Activated naive CD4-positive, alpha-beta T cell treated with anti-CD3 and anti-CD28 coated beads, Interleukin-2, amount 50 U/mL, for 72 hours (primary cell): ENCODE data around the gene GALNT17. TPM values are rescaled to one million over a fixed set of nuclear protein-coding genes. Genes with fewer than 3 reads are reported as not detected.

Experiments
- ATAC-seq, 2 donors: fragments of 150-1000 bp; cut with Tn5 transposase; 2 replicates each; pipeline ENCODE4 v1.10.0; 2021; ENCODE audit warnings: mild to moderate bottlenecking in 2 of 2, moderate library complexity in 2 of 2
- DNase-seq, 2 donors: peaks; one replicate each; pipeline ENCODE4 v3.0.0; 2021 to 2022; ENCODE audit warnings: low spot score in 2 of 2
- H3K27ac Mint-ChIP-seq, 2 donors: one replicate each; pipeline ENCODE4 v1.8.0; 2022; ENCODE audit warnings: mild to moderate bottlenecking in 2 of 2, mixed read lengths in 2 of 2
- H3K36me3 Mint-ChIP-seq, 2 donors: one replicate each; pipeline ENCODE4 v1.8.0; 2022; ENCODE audit warnings: mixed read lengths in 2 of 2
- H3K9me3 Mint-ChIP-seq, 2 donors: one replicate each; pipeline ENCODE4 v1.8.0; 2022; ENCODE audit warnings: mixed read lengths in 2 of 2
- total RNA-seq, 2 donors: library from RNA; stranded (reverse); gene quantifications; one replicate each; pipeline ENCODE4 v1.2.3, GENCODE V29; 2022

The GALNT17 gene
- total RNA-seq, 2 donors from 2014 or later = not detected

- Mint-ChIP-seq H3K9me3 (peaks cover 16 to 21% of the 10 kb centered on the region in 2 donors), H3K36me3 (peaks cover 0 to 9% of the 10 kb centered on the region in 2 donors), H3K27ac (no peak overlapping the region)
- ATAC-seq = no peak
- DNase-seq = no peak
Measured at GRCh38 chr7:71404726-71405345, 272.9 kb downstream of the GALNT17 start.

- DNase-seq (no peak), ATAC-seq (no peak)
- peaks cover 30 to 38% of the 10 kb centered on the region in 2 donors for H3K9me3 Mint-ChIP-seq
- no peak overlapping the region for H3K27ac Mint-ChIP-seq
- H3K36me3 Mint-ChIP-seq = peaks cover 5 to 19% of the 10 kb centered on the region in 2 donors
Measured at GRCh38 chr7:71408271-71408670, 276.3 kb downstream of the GALNT17 start.

GRCh38 chr7:71409550-71410157, 277.7 kb downstream of the GALNT17 start:
- Mint-ChIP-seq H3K27ac (no peak overlapping the region), H3K36me3 (peaks cover 5 to 15% of the 10 kb centered on the region in 2 donors), H3K9me3 (peaks cover 33 to 38% of the 10 kb centered on the region in 2 donors)
- no peak for DNase-seq
- no peak for ATAC-seq

GRCh38 chr7:71411475-71411874, 279.5 kb downstream of the GALNT17 start:
- DNase-seq (no peak), ATAC-seq (no peak)
- peaks cover 43 to 44% of the 10 kb centered on the region in 2 donors for H3K9me3 Mint-ChIP-seq
- H3K36me3 Mint-ChIP-seq = peaks cover 5 to 15% of the 10 kb centered on the region in 2 donors
- H3K27ac Mint-ChIP-seq = no peak overlapping the region

GRCh38 chr7:71414490-71414889, 282.5 kb downstream of the GALNT17 start:
- peaks cover 5 to 12% of the 10 kb centered on the region in 2 donors for H3K36me3 Mint-ChIP-seq
- no peak for DNase-seq
- ATAC-seq = no peak
- peaks cover 41 to 49% of the 10 kb centered on the region in 2 donors for H3K9me3 Mint-ChIP-seq
- H3K27ac Mint-ChIP-seq = no peak overlapping the region

GRCh38 chr7:71419546-71420337, 287.8 kb downstream of the GALNT17 start:
- DNase-seq (no peak), ATAC-seq (no peak)
- Mint-ChIP-seq H3K9me3 (peaks cover 26 to 31% of the 10 kb centered on the region in 2 donors), H3K27ac (no peak overlapping the region), H3K36me3 (no peaks in the 10 kb centered on the region)

- no peak overlapping the region for H3K27ac Mint-ChIP-seq
- DNase-seq = no peak
- peaks cover 15 to 32% of the 10 kb centered on the region in 2 donors for H3K9me3 Mint-ChIP-seq
- H3K36me3 Mint-ChIP-seq = no peaks in the 10 kb centered on the region
- ATAC-seq = no peak
Measured at GRCh38 chr7:71422104-71422503, 290.2 kb downstream of the GALNT17 start.

GRCh38 chr7:71424166-71425035, 292.5 kb downstream of the GALNT17 start:
- ATAC-seq = no peak
- Mint-ChIP-seq H3K9me3 (peaks cover 10 to 19% of the 10 kb centered on the region in 2 donors), H3K27ac (no peak overlapping the region), H3K36me3 (no peaks in the 10 kb centered on the region)
- no peak for DNase-seq

- DNase-seq (no peak), ATAC-seq (no peak)
- Mint-ChIP-seq H3K9me3 (peaks cover 11 to 22% of the 10 kb centered on the region in 2 donors), H3K36me3 (peaks cover 0 to under 1% of the 10 kb centered on the region in 2 donors), H3K27ac (no peak overlapping the region)
Measured at GRCh38 chr7:71429083-71429482, 297.1 kb downstream of the GALNT17 start.

- H3K36me3 Mint-ChIP-seq = peaks cover 0 to 6% of the 10 kb centered on the region in 2 donors
- ATAC-seq = no peak
- peaks cover 11 to 18% of the 10 kb centered on the region in 2 donors for H3K9me3 Mint-ChIP-seq
- no peak overlapping the region for H3K27ac Mint-ChIP-seq
- DNase-seq = no peak
Measured at GRCh38 chr7:71430246-71430645, 298.3 kb downstream of the GALNT17 start.

GRCh38 chr7:71439321-71439720, 307.4 kb downstream of the GALNT17 start:
- Mint-ChIP-seq H3K27ac (no peak overlapping the region), H3K36me3 (peaks cover 0 to 9% of the 10 kb centered on the region in 2 donors), H3K9me3 (peaks cover 10 to 18% of the 10 kb centered on the region in 2 donors)
- DNase-seq (no peak), ATAC-seq (no peak)

GRCh38 chr7:71442492-71443190, 310.7 kb downstream of the GALNT17 start:
- ATAC-seq = no peak
- Mint-ChIP-seq H3K9me3 (peaks cover 15 to 19% of the 10 kb centered on the region in 2 donors), H3K36me3 (peaks cover 5 to 11% of the 10 kb centered on the region in 2 donors), H3K27ac (no peak overlapping the region)
- DNase-seq = no peak

GRCh38 chr7:71443191-71443530, 311.2 kb downstream of the GALNT17 start:
- Mint-ChIP-seq H3K27ac (no peak overlapping the region), H3K9me3 (peaks cover 20 to 22% of the 10 kb centered on the region in 2 donors), H3K36me3 (peaks cover 5 to 11% of the 10 kb centered on the region in 2 donors)
- no peak for ATAC-seq
- DNase-seq = no peak

- ATAC-seq (no peak), DNase-seq (no peak)
- Mint-ChIP-seq H3K36me3 (peaks cover 5 to 11% of the 10 kb centered on the region in 2 donors), H3K9me3 (peaks cover 24 to 25% of the 10 kb centered on the region in 2 donors), H3K27ac (no peak overlapping the region)
Measured at GRCh38 chr7:71444130-71444529, 312.2 kb downstream of the GALNT17 start.

- peaks cover 0 to 19% of the 10 kb centered on the region in 2 donors for H3K36me3 Mint-ChIP-seq
- no peak overlapping the region for H3K27ac Mint-ChIP-seq
- H3K9me3 Mint-ChIP-seq = peaks cover 0 to 11% of the 10 kb centered on the region in 2 donors
- DNase-seq (no peak), ATAC-seq (no peak)
Measured at GRCh38 chr7:71453630-71454029, 321.7 kb downstream of the GALNT17 start.

GRCh38 chr7:71454981-71455380, 323.0 kb downstream of the GALNT17 start:
- DNase-seq (no peak), ATAC-seq (no peak)
- no peak overlapping the region for H3K27ac Mint-ChIP-seq
- H3K9me3 Mint-ChIP-seq = peaks cover 0 to 11% of the 10 kb centered on the region in 2 donors
- peaks cover 0 to 19% of the 10 kb centered on the region in 2 donors for H3K36me3 Mint-ChIP-seq
